Stimulated activated CD8-positive, alpha-beta memory T cell treated with anti-CD3 and anti-CD28 coated beads, Interleukin-7, amount 100 ng/mL, for 1 hour (primary cell): ENCODE results near the gene TNS4.

Source experiments
- DNase-seq, 2 donors: peaks; one replicate each; pipeline ENCODE4 v3.0.0-alpha.2; 2020; ENCODE audit warnings: low read depth in 2 of 2

The TNS4 gene

DNA sequence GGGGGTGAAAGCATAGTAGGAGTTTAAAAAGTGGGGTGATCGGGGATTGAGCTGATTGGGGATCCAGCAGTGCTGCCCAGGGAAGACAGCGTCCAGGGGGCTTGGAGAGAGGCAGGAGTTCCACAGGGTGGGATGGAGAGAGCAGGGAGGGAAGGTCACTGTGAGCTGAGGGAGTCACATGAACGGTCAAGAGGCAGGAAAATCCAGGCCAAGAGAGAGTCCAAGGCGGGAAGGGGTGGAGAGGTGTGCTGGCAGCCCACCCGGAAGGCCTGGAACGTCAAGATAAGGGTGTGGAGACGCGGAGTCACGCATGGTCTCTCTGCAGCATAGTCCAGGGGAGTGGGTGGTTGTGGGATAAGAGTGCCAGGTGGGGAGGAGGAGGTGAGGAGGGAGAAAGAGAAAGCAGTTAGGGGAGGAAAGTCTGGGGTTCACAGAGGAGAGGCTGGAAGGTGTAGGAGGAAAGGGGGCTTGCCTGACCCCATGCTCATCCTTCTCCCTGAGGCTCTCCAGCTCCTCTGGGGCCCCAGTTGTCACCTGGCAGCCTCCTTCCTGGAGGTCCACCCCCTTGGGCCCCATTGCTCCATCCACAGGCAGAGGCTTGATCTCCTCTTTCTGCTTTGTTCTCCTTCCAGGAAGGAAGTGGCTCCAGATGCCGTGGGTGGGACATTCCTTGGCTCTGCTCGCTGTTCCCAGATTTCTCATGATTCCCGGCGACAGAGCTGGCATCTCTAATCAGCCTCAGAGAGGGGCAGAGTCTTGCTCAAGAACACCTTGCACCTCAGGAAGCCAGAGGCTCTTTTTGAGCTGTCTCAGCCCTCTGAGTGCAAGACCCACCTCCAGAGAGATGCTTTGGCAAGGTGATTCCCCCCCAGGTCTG, 35.1 kb upstream of the TNS4 start:
- DNase-seq: no peak

DNA sequence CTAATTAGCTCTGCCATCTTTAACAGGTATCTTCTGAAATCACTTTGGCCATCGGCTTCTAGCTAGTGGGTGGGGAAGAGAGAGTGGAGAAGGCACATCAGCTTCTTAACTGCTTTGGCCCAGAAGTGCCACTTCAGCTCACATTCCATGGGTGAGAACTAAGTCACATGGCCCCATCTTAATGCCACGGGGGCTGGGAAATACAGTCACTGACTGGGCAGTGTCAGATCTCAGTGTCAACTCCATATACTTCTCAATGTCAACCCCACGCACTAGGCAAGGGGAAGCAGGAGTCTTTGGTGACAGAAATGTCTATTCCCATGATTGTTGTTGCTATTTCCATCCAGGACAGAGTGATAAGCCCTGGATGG, 34.5 kb upstream of the TNS4 start:
- no peak for DNase-seq

DNA sequence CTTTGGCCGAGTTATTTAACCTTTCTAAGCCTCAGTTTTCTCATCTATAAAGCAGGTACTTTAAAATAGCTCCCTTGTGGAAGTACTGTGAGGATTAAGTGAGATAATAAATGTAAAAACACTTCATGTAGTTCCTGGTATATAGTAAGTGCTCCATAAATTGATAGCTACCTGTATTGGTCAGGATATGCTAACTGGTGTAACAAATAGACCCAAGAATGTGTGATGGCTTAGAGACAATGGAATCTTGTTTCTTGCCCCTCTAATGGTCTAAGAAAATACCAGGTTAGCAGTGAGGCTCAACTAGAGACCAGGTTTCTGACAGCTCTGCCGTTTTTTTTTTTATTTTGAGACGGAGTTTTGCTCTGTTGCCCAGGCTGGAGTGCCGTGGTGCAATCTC, 34.0 kb upstream of the TNS4 start:
- DNase-seq: no peak

DNA sequence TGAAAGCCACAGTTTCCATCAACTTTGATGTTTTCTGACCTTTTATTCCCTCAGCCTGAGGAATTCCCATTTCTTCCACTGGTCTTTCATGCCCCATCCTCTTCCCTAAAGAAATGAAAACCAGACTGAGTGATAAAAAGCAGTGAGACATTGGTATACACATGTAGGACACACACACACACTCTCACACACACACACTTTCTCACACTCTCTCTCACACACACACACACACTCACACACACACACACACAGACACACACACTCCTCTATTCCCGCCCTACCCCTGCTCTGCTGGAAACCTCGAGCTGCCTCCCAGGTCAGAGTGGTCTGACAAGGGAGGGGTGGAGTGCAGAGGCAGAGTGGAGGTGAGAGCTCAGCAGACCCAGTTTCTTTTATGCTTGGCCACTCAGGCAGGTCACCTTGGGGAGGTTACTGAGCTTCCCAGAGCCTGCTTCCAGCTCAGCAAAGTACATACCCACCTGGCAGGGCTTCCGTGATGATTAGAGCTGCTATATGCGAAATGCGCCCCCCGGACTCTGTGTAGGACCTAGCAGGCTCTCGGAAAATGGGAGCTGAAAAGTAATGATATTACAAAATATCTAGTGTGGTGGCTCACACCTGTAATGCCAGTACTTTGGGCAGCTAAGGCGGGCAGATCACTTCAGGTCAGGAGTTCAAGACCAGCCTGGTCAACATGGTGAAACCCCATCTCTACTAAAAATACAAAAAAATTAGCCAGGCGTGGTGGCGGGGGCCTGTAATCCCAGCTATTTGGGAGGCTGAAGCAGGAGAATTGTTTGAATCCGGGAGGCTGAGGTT, 33.2 kb upstream of the TNS4 start:
- DNase-seq: no peak

DNA sequence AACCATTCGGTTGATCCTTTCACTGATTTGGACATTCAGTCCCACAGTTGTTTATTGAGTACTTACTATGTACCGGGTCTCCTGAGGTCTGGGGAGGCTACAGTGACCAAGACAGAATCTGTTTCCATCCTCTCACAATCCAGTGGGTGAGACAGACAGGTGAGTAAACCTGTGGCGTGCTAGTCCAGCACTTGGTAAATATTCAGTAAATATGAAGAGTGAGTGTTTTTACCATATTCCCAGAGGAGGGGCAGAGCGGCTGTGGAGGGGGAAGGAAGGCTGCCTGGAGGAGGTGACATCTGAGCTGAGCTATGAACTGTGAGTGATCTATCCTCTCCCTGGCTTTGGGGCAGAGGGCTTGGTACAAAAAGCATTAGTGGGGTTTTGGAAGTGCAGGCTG, 32.5 kb upstream of the TNS4 start:
- DNase-seq: no peak

DNA sequence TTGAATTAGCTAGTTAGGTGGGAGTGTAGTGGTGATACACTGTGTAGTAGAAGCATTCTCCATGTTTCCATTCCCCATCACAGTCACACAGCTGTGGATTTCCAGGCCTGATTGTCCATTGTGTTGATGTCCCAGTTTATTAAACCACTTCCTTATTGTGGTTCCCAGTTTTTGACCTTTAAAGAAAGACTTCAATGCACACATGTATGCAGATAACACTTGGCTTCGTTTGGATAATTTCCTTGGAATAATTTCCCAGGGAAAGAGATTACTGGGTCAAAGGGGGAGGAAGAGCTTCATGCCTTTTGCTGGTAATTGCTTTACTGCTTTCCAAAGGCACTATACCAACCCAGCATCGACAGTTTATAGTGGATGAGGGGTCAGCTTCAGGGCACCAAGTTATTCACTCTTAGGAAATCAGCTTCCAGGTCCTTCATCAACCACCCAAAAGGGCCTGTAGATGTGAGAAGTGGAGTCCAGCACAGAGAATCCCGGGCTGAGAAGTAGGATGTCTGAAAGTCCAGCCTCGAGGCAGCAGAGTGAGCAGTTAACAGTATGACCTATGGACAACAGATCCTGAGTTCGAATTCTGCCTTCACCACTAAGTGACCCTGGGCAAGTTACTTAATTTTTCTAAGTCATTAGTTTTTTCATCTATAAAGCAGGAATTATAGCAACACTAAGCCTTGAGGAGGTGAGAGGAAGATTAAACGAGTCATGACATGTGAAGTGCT, 31.3 kb upstream of the TNS4 start:
- DNase-seq: no peak

DNA sequence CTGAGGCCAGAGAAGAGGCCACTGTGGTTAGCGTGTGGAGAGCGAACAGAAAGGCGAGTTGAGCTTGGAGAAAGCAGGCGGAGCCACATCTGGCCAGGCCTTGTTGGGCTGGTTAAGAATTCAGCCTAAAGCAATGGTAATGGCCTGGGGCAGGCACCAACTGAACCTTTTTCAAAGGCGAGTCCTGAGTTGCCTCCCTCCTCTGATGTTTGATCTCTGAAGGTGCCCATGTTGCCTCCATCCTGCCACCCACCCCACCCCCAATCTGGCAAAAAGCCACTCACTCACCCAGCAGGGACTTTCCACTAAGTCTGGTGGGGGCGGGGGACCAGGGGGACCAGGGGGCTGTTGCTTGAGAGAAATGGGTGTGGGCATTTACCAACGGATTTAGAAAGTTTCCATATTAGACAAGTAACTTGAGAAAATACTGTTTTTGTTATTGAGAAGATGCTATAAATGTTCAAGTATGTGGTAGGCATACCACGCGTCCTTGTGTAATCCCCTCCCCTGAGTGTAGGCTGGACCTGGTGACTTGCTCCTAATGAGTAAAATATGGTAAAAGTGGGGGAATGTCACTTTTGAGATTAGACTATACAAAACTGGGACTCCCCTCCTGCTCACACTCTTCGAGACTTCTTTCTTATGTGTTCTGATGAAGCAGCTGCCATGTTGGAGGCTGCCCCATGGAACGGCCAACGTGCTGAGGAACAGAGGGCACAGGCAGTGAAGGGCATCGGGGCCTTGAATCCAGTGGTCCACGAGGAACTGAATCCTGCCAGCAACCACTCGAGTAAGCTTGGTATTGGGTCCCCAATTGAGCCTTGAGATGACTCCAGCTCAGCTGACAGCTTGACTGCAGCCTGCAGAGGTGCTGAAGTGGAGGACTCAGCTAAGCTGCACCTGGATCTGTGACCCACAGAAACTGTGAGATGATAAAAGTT, 29.9 kb upstream of the TNS4 start:
- DNase-seq: no peak

GRCh38 chr17:40530531-40530994, 29.1 kb upstream of the TNS4 start:
- no peak for DNase-seq

DNA sequence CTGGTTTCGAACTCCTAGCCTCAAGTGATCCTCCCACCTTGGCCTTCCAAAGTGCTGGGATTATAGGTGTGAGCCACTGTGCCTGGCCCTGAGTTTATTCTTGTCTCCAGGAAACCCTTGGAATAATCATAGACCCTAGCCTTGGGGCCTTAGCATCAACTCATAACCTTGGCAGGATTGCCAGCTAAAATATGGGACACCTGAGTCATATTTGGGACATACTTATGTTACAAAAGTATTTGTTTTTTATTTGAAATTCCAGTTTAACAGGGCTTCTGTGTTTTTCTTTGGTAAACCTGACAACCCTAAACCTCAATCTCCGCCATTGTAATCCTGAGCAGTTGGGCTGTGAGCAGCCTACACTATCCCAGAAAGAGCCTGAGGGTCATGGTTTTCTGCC, 28.6 kb upstream of the TNS4 start:
- DNase-seq: no peak

DNA sequence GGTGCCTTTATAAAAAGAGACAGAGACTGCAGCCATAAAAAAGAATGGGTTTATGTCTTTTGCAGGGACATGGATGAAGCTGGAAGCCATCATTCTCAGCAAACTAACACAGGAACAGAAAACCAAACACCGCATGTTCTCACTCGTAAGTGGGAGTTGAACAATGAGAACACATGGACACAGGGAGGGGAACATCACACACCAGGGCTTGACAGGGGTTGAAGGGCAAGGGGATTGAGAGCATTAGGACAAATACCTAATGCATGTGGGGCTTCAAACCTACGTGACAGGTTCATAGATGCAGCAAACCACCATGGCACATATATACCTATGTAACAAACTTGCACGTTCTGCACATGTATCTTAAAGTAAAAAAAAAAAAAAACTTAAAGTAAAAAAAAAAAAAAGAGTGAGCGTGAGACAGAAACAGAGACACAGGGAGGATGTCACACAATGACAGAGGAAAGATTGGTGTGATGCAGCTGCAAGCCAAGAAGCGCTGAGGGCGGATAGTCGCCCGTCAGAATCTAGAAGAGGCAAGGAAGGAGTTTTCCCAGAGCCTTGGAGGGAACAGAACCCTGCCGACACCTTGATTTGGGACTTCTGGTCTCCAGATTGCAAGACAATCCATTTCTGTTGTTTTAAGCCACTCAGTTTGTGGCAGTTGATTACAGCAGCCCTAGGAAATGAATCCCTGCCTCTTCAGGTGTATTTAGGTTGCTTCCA, 27.4 kb upstream of the TNS4 start:
- DNase-seq: no peak

DNA sequence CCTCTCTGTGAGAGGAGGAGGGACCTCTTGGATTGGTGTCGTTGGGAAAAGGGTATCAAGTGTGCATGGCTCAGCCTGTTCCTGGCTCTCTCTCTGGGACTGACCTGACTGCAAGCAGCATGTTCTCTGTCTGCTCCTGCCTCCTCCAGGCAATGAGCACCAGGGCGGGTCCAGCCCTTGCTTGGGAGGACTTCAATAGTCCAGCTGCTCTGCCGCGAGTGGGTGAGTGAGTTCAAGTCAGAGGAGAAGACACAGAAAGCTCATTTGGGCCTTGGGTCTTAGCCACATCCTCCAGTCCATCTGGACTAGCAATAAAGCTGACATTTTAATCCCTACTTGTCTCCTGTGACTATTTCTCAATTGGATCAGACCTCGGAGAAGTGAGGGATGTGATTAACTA, 25.2 kb upstream of the TNS4 start:
- DNase-seq: no peak

DNA sequence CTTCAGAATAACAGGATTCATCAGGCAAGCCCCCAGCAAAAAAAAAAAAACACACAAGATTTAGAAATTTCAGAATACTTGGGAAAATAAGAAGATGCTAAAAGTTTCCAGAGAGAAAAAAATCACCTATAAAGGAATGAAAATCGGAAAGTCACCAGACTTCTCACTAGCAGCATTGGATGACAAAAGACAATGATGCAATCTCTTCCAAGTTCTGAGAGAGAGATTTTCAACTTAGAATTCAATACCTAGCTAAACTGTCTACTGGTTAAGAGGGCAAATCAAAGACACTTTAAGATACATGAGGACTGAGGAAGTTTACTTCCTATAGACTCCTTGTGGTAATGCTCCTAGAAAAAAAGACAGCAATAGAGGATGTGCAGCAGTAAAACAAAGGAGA, 23.9 kb upstream of the TNS4 start:
- no peak for DNase-seq

DNA sequence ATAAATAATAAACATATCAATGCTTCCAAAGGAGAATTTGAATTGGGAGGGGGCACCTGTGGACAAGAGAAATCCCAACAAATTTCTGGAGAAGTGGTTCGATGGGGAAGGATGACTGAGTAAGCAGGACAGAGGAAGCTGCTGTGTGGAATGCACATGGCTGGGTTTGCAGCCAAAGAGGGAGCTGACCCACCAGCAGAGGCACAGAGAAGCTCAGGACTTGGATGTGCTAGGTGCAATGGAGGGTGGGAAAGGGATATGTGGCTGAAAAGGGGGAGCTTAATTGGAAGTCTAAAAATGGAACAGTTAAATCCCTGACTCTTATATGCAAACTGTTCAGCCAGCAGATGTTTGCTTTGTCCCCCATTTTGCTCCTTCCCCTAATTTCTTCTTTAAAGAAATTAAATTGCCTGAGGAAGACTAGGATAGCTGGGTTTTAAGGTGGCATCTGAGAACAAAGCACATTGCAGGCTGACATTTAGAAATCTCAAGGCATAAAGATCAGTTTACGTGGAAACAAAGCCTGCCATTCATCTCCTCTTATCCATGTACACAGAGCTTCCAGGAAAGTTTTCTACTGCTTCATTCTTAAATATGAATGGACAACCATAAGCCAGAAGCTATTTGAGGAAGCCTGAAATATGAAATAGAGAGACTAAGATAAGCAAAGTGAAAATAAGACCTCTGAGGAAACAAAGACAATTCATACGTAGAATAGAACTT, 23.0 kb upstream of the TNS4 start:
- no peak for DNase-seq

DNA sequence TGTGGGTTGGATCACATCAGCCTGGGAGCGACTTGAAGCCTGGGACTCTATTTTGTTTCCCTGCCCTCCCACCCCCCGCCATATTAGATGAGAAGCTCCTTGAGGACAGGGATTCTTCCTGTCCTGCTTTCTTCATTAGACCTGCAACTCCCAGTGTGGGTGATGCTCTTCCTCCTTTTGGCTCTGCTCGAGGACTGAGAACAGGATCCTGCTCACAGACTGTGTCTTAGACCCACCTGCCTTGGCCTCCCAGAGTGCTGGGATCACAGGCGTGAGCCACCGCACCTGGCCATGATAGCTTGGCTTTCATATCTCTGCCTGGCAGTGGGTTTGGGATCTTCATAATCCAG, 21.5 kb upstream of the TNS4 start:
- no peak for DNase-seq

DNA sequence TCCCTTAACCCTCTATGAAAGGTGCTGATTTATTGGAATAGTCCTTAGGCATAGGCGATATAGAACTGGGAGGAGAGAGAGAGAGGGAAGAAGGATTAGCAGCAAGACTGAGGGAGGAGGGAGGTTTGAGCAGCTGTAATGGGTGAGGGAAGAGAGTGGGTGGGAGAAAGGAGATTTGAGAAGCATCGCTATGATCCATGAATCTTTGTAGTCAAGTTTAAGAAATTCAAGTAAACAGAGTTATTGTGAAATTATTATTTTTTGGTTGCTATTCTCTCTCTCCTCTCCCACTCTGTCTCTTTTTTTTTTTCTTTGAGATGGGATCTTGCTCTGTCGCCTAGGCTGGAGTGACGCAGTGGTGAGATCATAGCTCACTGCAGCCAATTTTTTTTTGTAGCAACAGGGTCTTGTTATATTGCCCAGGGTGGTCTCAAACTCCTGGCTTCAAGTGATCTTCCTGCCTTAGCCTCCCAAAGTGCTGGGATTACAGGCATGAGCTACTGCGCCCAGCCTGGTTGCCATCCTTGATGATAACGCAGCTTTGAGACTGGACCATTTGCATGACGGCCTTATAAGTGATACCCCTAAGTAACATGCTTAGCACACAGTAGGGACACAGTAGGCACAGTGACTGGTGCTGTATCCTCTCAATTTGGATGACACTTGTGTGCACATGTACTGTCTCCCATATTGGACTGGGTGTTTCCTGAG, 21.0 kb upstream of the TNS4 start:
- DNase-seq: no peak

DNA sequence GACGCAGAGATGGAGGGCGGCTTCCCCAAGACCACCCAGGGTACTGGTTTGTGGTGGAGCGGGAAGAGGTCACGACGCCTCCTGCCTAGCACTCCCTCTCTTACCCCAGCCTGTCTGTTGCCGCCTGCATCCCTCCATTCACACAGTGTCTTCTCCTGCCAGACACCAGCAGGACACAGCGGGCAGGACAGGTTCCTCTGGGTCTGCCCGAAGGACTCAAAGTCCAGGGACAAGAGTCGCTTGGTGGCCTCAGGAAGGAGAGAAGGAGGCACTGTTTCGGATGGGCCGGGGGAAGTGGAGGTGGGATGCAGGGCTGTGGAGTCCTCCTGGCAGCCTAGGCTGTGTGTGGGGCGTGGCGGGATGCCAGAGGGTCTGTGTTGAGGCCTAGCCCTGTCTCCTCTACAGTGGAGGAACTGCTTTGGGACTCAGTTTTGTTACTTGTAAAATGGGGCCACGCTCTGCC, 19.6 kb upstream of the TNS4 start:
- no peak for DNase-seq

DNA sequence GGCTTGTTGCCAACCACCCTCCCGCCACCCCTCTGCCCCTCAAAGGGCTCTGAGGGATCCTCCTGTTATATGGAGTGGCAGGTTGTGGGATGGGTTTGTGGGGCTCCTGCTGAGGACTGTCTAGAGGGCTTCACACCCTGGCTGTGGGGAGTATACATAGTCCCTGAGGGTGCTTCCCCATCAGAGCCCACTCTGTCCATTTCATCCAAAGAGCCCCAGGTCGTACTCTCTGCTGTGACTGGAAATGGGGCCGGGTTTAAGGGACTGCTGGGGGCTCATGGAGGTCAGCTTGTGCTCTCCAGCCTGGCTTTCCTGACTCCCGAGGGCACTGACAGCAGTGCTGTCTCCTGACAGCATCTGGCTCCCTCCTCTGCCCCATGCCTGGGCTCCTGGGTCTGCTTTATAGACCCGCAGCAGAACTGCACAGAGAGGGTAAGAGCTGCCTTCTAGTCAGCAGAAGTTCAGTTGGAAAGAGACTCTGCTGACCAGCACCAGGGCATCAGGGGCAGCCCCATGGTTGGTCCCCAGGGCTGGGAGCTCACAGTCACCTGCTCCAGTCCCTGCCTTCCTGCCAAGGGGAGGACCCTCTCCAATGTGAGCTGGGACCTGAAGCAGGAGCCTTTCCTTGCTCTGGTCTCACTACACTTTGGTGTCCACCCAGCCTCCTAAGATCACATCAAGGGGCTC, 17.8 kb upstream of the TNS4 start:
- no peak for DNase-seq

- no peak for DNase-seq
These were observed 17.1 kb upstream of the TNS4 start for GRCh38 chr17:40518401-40519088.
